ENCODE data around the gene CT45A9.
"Not testable (repeated sequence)": the region's sequence is repeated elsewhere in the genome, so short reads cannot be mapped to it uniquely, and the experiment has no call there.

DNA sequence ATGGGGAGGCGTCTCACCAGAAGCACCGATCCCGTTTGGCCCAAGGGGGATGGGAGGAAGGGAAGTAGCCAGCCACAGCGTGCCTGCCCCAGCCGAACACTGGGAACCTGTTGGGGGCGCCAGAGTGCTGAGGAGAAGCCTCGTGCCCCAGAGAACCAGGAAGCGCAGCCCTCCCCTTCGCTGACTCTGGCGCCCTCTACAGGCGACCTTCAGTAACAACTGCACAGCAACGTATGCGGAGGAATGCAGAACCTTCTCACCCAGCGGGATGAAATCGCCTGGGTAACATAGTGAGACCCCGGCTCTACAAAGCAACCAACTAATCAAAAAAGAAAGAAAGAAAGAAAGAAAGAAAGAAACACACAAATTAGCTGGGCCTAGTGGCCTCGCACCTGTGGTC, at the start of gene CT45A9:
- not testable (repeated sequence) for TF ChIP-seq POLR2A, TAF1, POU2F2 (IDR thresholded peaks at IDR 0.05; ENCODE audit: low read depth, low read length)
